ENCODE data around the gene PDCD11. TPM values are rescaled to one million over a fixed set of nuclear protein-coding genes. Genes with fewer than 3 reads are reported as not detected.

PDCD11 gene
- total RNA-seq, 1 experiment from 2014 or later = 33.7 TPM

DNA sequence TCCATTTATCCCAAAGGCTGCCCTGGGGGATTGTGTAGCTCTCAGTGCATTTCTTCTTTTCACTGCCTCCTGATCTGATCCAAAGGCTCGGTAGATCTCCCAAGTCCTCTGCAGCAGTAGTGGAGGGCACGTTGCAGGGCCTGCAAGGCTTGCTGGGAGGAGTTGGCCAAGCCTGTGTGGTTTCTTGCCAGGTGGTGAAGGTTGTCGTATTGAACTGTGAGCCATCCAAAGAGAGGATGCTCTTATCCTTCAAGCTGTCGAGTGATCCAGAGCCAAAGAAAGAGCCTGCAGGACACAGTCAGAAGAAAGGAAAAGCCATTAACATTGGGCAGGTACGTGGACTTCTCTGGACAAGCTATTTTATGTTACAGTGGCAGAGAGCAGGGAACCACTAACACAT is 21.2 kb downstream of the PDCD11 start:
- no peak for DNase-seq (ENCODE audit: low spot score)

DNA sequence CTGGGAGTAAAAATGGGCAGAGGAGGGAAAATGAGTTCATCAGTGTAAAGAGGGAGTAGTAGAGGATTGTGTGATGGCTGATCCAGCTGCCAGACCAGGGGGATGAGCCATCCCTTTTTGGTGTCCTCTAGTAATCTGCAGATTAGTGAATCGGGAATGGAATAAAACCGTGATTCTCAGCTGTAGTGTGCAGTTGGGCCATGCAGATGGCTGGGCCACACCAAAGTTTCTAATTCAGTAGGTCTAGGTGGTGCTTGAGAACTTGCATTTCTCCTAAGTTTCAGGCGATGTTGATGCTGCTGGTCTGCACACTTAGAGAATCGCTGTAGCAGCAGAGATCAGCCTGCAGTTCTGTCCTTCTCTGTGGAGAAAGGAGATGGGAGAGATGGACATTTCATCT is 22.7 kb downstream of the PDCD11 start:
- no peak for DNase-seq (ENCODE audit: low spot score)

DNA sequence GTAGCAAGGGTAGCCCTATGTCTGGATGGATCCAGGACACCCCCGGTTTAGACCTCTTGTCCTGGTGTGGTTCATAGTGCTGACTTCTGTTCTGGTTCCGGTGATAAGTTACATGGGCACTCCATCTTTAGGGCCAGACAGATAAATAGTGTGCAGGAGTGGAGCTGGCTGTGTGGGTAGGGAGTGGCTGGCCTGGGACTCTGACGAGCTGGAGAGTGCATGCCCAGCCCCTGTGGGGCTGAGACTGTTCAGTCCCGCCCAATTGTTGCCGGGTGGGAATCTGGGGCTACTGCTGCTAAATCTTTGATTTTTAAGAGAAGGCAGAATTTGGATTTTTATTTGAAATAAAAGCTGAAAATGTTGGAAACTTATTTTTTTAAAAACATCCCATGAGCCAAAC is 27.3 kb downstream of the PDCD11 start:
- no peak for DNase-seq (ENCODE audit: low spot score)

- DNase-seq (ENCODE audit: low spot score) = no peak
These were observed 31.4 kb downstream of the PDCD11 start for GRCh38 chr10:103427866-103428265.

DNA sequence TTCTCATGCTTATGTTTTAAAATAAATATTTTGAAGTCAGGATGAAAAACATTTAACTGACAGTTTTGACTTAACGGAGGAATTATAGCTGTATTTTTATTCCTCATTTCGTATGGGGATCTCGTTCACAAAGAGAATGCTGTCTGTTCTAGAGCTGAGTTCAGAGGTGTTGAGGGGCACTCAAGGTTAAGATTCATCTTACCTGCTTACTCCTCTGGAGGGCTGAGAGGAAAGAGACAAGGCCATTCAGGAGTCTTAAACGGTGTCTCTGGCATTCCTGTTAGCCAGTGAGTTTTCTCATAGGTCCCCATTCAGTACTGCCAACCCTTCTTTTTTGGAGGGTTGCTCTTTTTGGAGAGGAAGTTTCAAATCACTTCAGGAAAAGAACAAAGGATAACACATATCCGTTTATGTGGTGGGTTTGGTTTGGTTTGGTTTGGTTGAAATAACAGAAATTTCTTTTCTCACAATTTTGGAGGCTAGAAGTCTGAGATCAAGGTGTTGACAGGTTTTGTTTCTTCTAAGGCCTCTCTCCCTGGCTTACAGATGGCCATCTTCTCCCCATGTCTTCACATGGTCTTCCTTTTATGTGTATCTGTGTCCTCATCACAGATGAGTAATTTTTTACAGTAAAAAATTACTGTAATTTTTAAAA is 32.7 kb downstream of the PDCD11 start:
- DNase-seq (ENCODE audit: low spot score) = no peak

GRCh38 chr10:103429647-103430046 is 33.2 kb downstream of the PDCD11 start:
- no peak for DNase-seq (ENCODE audit: low spot score)

GRCh38 chr10:103431902-103432301 is 35.5 kb downstream of the PDCD11 start:
- no peak for DNase-seq (ENCODE audit: low spot score)

DNA sequence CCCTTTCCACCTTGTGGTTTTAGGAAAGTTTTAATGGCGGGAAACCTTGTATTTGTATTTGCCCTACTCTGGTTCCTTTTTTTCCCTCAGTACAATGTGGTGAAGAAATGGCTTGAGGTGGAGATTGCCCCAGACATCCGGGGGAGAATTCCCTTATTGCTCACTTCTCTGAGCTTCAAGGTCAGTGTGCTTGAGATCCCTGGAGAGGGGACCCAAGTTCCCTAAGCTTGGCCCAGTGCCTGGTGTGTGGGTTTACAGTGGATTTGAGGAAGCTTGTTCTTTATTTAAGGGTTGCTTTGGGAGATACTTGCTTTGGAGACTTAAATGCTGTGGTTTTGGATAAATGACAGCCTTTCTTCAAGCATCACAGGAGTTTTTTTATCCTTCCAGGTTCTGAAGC is 37.4 kb downstream of the PDCD11 start:
- DNase-seq (ENCODE audit: low spot score) = no peak

GRCh38 chr10:103439776-103440175 is 43.4 kb downstream of the PDCD11 start:
- DNase-seq (ENCODE audit: low spot score) = no peak

GRCh38 chr10:103440416-103440815 is 44.0 kb downstream of the PDCD11 start:
- DNase-seq (ENCODE audit: low spot score) = no peak

GRCh38 chr10:103441206-103441605 is 44.8 kb downstream of the PDCD11 start:
- DNase-seq (ENCODE audit: low spot score) = no peak

GRCh38 chr10:103441611-103442010 is 45.2 kb downstream of the PDCD11 start:
- no peak for DNase-seq (ENCODE audit: low spot score)

DNA sequence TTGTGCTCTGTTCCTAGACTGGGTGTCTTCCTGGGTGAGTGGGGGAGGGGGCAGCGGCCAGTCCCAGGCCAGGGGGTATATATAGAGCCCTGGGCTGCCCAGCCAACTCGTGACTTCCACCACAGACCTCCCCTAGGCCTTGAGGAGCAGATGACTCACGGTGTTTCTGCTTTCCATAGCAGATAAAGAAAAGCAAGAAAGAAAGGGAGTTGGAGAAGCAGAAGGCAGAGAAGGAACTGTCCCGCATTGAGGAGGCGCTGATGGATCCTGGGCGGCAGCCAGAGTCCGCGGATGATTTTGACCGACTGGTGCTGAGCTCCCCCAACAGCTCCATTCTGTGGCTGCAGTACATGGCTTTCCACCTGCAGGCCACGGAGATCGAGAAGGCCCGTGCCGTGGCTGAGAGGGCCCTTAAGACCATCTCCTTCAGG is 45.6 kb downstream of the PDCD11 start:
- DNase-seq (ENCODE audit: low spot score) = peak; percentile 90

GRCh38 chr10:103443475-103444185 is 47.2 kb downstream of the PDCD11 start:
- DNase-seq (ENCODE audit: low spot score) = no peak

DNA sequence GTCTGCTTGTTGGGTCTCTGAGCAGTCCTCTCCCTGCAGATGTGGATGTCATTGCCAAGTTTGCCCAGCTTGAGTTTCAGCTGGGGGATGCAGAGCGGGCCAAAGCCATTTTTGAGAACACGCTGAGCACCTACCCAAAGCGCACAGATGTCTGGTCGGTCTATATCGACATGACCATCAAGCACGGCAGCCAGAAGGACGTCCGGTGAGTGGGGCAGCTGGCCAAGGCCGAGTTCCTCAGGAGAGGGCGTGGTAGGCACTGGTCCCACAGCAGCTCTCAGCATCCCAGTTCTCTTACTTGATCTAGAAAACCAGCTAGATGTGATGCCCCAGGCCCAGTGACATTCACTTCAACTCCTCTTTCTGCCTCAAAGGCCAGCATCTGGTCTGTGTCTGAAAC is 48.1 kb downstream of the PDCD11 start:
- DNase-seq (ENCODE audit: low spot score) = no peak

- no peak for DNase-seq (ENCODE audit: low spot score)
These were observed 48.9 kb downstream of the PDCD11 start for GRCh38 chr10:103445366-103445765.

GRCh38 chr10:103445767-103446567 is 49.5 kb downstream of the PDCD11 start:
- peak; percentile 91 for DNase-seq (ENCODE audit: low spot score)

DNA sequence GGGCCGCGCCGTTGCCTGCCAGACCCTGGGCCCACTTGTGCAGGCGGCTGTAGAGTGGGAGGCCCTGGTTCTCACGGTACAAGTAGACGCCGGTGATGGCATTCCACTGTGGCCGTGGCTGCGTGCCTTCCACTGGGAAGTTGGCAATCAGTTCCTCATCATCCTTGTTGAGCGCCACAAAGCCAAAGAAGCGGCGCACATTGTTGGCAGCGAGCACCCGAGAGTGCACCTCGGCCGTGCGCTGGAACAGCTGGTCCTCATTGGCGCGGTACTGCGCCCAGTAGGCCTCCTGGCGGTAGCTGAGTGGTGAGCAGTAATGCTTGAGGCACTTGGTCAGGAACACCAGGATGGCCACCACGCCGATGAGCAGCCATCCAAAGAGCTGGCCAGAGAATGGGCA is 50.8 kb downstream of the PDCD11 start:
- no peak for DNase-seq (ENCODE audit: low spot score)

DNA sequence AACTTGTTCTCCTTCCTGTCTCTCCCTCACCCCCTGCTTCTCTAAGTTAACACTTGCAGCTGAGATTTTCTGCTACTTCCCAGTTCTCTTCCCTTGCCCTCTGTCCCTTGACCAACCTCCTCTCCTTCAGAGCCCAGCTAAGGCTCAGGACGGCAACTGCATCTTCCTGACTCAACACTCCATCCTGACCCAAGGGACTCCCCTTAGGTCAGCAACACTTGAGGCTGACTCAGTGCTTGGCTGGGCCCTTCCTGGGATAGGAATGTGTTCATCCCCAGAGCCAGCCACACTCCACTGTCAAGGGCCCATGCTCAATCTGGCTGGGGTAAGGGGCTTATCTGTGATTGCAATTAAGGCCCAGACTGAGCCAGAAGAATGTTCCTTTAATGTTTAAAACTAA is 52.3 kb downstream of the PDCD11 start:
- DNase-seq (ENCODE audit: low spot score) = peak; percentile 74

GRCh38 chr10:103449208-103450144 is 53.0 kb downstream of the PDCD11 start:
- no peak for DNase-seq (ENCODE audit: low spot score)

- DNase-seq (ENCODE audit: low spot score) = no peak
These were observed 53.8 kb downstream of the PDCD11 start for GRCh38 chr10:103450201-103450695.

All from A172 (cell line).